Mucosa of descending colon (tissue), 3 donors: ENCODE measurements around the gene JAZF1. TPM values are rescaled to one million over a fixed set of nuclear protein-coding genes. Genes with fewer than 3 reads are reported as not detected.

Experiments
- ATAC-seq: fragments of 200-7000 bp; cut with Tn5 transposase; one replicate; pipeline ENCODE4 v1.9.1; 2020; ENCODE audit warnings: mild to moderate bottlenecking, moderate library complexity
- DNase-seq, 3 donors: peaks; one replicate each; pipeline ENCODE4 v3.0.0-alpha.2; 2020
- H3K36me3 ChIP-seq: fragments of 200-600 bp; one replicate; pipeline ENCODE4 v1.8.0; 2021; ENCODE audit warnings: low read depth, mild to moderate bottlenecking
- H3K4me1 ChIP-seq: fragments of 200-600 bp; one replicate; pipeline ENCODE4 v1.8.0; 2021; ENCODE audit warnings: low read depth, mild to moderate bottlenecking
- H3K4me3 ChIP-seq: fragments of 200-600 bp; one replicate; pipeline ENCODE4 v1.8.0; 2021; ENCODE audit warnings: mild to moderate bottlenecking
- H3K9me3 ChIP-seq: fragments of 200-600 bp; one replicate; pipeline ENCODE4 v1.8.0; 2021; ENCODE audit warnings: mild to moderate bottlenecking
- intact Hi-C, 2 donors: fragments of 100-400 bp; cut with DNase I in 1 of 2; cut with micrococcal nuclease in 1 of 2; formaldehyde crosslinking; loops; one replicate each; pipeline versions ENCODE4 v1.11.0 to v1.11.1; 2022; cut with DNase I, micrococcal nuclease
- total RNA-seq, 3 donors: library from RNA; stranded (reverse); fragmentation: NEBNext Ultra II Directional in 2 of 3; extraction: Animal tissue kit (Norgen Biotek cat#: 25700) in 2 of 3; gene quantifications; one replicate each; pipeline versions ENCODE4 v1.2.1 to v1.2.4, GENCODE V29; 2021 to 2023
- TF ChIP-seq, protein P1 (sequence below): fragments of 200-600 bp; IDR thresholded peaks from one replicate; pipeline ENCODE4 v1.8.0; 2022; ENCODE audit warnings: antibody characterized with exemption, mild to moderate bottlenecking
- donor health status: DM: no; HTN: no; CAD: no; lungs with moderate emphysema.
- donor health status: DM: no; HTN: no; CAD: no.
- donor health status: DM: no; HTN: yes; CAD: no.

Gene JAZF1
- total RNA-seq, 3 donors from 2014 or later: 4.9 to 68.4 (median 6.4) TPM

DNA sequence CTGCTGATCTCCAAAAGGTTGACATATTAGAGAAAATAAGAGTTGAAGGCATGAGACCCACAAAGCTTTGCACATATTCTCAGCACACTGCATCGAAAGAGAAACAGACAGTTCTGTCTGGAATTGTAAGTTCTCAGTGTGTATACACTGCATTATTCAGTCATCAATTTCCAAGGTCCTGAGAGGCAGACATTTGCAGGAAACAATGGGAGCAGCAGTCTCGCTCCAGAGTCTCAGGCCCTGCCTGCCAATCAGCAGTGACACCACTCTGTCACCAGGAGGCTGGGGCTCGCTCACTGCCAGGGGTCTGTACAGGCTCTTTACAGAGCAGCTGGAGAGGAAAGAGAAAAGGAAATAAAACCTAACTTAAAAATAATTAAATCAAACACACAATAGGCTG, 36.3 kb downstream of the JAZF1 start:
- Histone ChIP-seq H3K4me1 (no peaks in the 10 kb centered on the region), H3K4me3 (no peak overlapping the region), H3K36me3 (no peaks in the 10 kb centered on the region), H3K9me3 (no peaks in the 10 kb centered on the region)
- TF ChIP-seq, protein P1, sequence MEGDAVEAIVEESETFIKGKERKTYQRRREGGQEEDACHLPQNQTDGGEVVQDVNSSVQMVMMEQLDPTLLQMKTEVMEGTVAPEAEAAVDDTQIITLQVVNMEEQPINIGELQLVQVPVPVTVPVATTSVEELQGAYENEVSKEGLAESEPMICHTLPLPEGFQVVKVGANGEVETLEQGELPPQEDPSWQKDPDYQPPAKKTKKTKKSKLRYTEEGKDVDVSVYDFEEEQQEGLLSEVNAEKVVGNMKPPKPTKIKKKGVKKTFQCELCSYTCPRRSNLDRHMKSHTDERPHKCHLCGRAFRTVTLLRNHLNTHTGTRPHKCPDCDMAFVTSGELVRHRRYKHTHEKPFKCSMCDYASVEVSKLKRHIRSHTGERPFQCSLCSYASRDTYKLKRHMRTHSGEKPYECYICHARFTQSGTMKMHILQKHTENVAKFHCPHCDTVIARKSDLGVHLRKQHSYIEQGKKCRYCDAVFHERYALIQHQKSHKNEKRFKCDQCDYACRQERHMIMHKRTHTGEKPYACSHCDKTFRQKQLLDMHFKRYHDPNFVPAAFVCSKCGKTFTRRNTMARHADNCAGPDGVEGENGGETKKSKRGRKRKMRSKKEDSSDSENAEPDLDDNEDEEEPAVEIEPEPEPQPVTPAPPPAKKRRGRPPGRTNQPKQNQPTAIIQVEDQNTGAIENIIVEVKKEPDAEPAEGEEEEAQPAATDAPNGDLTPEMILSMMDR: no peak
- DNase-seq (no peak), ATAC-seq (no peak)
- intact Hi-C loops: no loop called here

DNA sequence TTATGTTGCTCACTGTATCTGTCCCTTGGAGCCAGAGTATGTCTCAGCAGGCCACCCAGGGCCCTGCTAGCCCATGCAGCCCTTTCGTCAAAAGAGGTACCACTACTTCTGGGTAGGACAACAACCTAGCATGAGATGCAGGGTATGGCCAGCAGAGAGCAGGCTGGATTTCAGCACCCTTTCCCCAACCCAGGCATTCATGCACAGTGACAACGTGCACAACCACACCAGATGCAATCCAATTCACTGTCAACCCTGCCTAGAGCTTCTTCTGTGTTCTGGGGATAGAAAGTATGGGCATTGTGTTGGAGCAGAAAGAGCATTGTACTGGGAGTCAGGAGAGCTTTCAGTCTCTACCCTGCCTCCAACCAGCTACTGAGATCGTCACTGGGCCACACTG, 37.9 kb downstream of the JAZF1 start:
- TF ChIP-seq, protein P1: no peak
- ATAC-seq (no peak), DNase-seq (no peak)
- Histone ChIP-seq H3K36me3 (no peaks in the 10 kb centered on the region), H3K9me3 (no peaks in the 10 kb centered on the region), H3K4me3 (no peak overlapping the region), H3K4me1 (no peaks in the 10 kb centered on the region)
- intact Hi-C loops: no loop called here

DNA sequence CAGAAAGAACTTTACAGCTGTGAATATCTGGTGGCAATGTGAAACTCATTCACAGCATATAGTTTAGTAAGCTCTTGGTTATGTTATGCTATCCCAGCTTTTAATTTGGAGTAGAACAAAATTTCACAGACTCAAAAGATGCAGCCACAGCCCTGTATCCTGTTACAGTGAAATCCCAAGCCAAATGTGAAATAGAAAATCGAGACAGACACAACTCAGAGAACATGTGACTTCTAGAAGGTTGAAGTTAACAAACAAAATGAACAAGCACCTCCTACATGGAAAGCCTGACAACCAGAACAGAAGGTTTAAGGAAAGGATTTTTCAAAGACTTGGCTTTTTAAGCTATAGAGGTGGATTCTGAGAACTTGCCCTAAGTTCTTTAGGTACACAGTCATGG, 39.6 kb downstream of the JAZF1 start:
- ATAC-seq (no peak), DNase-seq (no peak)
- intact Hi-C loops: no loop called here
- TF ChIP-seq, protein P1: no peak
- H3K9me3 ChIP-seq: no peaks in the 10 kb centered on the region
- H3K4me1 ChIP-seq: no peaks in the 10 kb centered on the region
- no peaks in the 10 kb centered on the region for H3K36me3 ChIP-seq
- no peak overlapping the region for H3K4me3 ChIP-seq

DNA sequence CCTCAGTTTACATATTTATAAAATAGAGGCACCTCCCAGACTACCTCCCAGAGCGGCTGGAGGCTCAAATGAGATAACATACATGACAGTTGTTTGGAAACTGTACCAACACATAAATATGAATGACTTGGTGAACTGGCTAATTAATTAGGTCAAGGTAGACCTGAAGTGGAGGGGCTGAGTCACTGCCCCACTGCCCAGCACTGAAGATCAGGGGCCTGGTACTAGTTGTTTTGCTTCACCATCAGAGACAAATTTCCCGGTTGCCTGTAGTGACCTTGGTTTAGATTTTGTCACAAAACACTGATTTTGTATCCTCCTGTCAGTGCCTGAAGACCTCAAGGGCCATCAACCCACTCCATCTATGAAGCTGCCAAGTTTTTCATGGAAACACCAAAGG, 41.8 kb downstream of the JAZF1 start:
- Histone ChIP-seq H3K4me3 (no peak overlapping the region), H3K4me1 (no peaks in the 10 kb centered on the region), H3K36me3 (no peaks in the 10 kb centered on the region), H3K9me3 (no peaks in the 10 kb centered on the region)
- intact Hi-C loops: no loop called here
- no peak for ATAC-seq
- DNase-seq: no peak
- TF ChIP-seq, protein P1: no peak

DNA sequence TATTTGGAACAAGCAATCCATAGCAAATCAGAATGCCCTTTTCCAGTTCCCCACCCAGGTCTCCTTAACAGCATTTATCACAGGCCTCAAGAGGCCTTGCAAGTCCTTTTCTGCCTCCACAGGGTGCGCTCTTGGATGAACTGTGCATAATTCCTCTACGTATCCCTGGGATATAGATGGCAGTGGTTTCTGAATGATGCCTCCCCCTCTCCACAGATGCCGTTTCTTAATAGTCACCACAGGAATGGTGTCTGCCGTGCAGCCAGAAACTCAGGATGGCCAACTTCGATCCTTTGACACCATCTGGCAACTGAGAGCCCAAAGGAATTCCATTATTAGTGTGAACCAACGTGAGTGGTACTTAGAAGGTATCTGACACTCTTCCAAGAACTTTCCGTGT, 43.1 kb downstream of the JAZF1 start:
- Histone ChIP-seq H3K9me3 (no peaks in the 10 kb centered on the region), H3K4me3 (no peak overlapping the region), H3K36me3 (no peaks in the 10 kb centered on the region), H3K4me1 (no peaks in the 10 kb centered on the region)
- no peak for DNase-seq
- TF ChIP-seq, protein P1: no peak
- intact Hi-C loops: no loop called here
- ATAC-seq: no peak

DNA sequence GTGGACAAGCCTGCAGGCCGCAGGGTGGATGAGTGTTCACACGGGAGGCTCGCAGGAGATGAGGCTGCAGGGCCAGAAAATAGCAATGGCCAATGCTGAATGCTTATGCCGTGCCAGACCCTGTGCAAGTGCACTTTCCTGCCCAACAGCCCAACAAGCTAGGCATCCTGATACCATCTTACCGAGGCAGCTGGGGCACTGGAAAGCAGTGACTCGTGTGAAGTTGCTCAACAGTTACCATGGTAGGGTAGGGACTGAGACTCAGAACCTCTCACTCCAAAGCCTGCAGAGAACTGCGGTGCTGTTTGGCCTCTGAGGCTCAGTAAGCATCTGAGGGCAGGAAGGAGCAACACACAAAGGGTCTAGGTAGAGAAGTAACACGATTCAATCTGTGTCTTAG, 43.7 kb downstream of the JAZF1 start:
- Histone ChIP-seq H3K4me1 (no peaks in the 10 kb centered on the region), H3K9me3 (no peaks in the 10 kb centered on the region), H3K4me3 (no peak overlapping the region), H3K36me3 (no peaks in the 10 kb centered on the region)
- no peak for ATAC-seq
- DNase-seq: no peak
- TF ChIP-seq, protein P1: no peak
- intact Hi-C loops: no loop called here
